ENCODE results near the gene NIPSNAP2.

Gene NIPSNAP2

GRCh38 chr7:55969391-55969790 is 5.0 kb downstream of the NIPSNAP2 start:
- TF ChIP-seq POLR2AphosphoS5 (IDR thresholded peaks at IDR 0.05; ENCODE audit: low read depth, low read length): no peak
- TF ChIP-seq REST (IDR thresholded peaks at IDR 0.05; ENCODE audit: insufficient read depth in 1 of 2, low read depth in 2 of 2, low read length in 2 of 2): no peak
- TF ChIP-seq TAF1 (IDR thresholded peaks at IDR 0.05; ENCODE audit: borderline replicate concordance, insufficient read depth, low read length): no peak

- TF ChIP-seq FOXP2 (optimal IDR thresholded peaks at IDR 0.05; ENCODE audit: borderline replicate concordance, extremely low read depth, extremely low read length, insufficient read depth): no peak
- TF ChIP-seq SIN3A (IDR thresholded peaks at IDR 0.05; ENCODE audit: borderline replicate concordance, insufficient read depth, low read length): no peak
- TF ChIP-seq POLR2AphosphoS5 (IDR thresholded peaks at IDR 0.05; ENCODE audit: low read depth, low read length): no peak
- TF ChIP-seq TAF1 (IDR thresholded peaks at IDR 0.05; ENCODE audit: borderline replicate concordance, insufficient read depth, low read length): no peak
- no peak for TF ChIP-seq REST (IDR thresholded peaks at IDR 0.05; ENCODE audit: insufficient read depth in 1 of 2, low read depth in 2 of 2, low read length in 2 of 2)
Observed at GRCh38 chr7:55970561-55970960, 6.2 kb downstream of the NIPSNAP2 start.

DNA sequence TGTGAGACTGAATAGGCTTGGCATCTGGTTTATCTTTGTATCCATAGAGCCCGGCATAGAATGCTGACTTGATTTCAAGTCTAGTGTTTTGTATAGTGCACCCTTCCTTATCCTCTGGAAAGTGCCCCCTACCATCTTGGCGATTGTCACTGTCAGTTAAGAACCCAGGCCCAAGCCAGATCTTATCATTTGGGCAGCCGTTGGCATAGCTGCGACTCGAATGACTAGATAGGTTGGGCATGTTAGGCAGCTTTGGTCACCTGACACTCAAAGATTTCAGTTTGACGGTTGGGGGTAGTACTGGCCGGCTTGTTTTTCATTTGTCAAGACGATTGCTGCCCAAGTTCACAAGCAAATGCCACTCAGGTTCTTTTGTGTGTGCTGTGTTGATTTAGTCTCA is 6.6 kb downstream of the NIPSNAP2 start:
- no peak for TF ChIP-seq POLR2AphosphoS5 (IDR thresholded peaks at IDR 0.05; ENCODE audit: low read depth, low read length)
- TF ChIP-seq TAF1 (IDR thresholded peaks at IDR 0.05; ENCODE audit: borderline replicate concordance, insufficient read depth, low read length): no peak
- no peak for TF ChIP-seq FOXP2 (optimal IDR thresholded peaks at IDR 0.05; ENCODE audit: borderline replicate concordance, extremely low read depth, extremely low read length, insufficient read depth)
- TF ChIP-seq SIN3A (IDR thresholded peaks at IDR 0.05; ENCODE audit: borderline replicate concordance, insufficient read depth, low read length): no peak
- no peak for TF ChIP-seq REST (IDR thresholded peaks at IDR 0.05; ENCODE audit: insufficient read depth in 1 of 2, low read depth in 2 of 2, low read length in 2 of 2)

- TF ChIP-seq SIN3A (IDR thresholded peaks at IDR 0.05; ENCODE audit: borderline replicate concordance, insufficient read depth, low read length) (no peak), FOXP2 (optimal IDR thresholded peaks at IDR 0.05; ENCODE audit: borderline replicate concordance, extremely low read depth, extremely low read length, insufficient read depth) (no peak), POLR2AphosphoS5 (IDR thresholded peaks at IDR 0.05; ENCODE audit: low read depth, low read length) (no peak), TAF1 (IDR thresholded peaks at IDR 0.05; ENCODE audit: borderline replicate concordance, insufficient read depth, low read length) (no peak), REST (IDR thresholded peaks at IDR 0.05; ENCODE audit: insufficient read depth in 1 of 2, low read depth in 2 of 2, low read length in 2 of 2) (no peak)
Observed at GRCh38 chr7:55973747-55974250, 9.4 kb downstream of the NIPSNAP2 start.

Measured in PFSK-1 (cell line).